Mucosa of descending colon (tissue), 3 donors: ENCODE data around the gene MAG. TPM values are rescaled to one million over a fixed set of nuclear protein-coding genes. Genes with fewer than 3 reads are reported as not detected.

Experiments used
- ATAC-seq: fragments of 200-7000 bp; cut with Tn5 transposase; one replicate; pipeline ENCODE4 v1.9.1; 2020; ENCODE audit warnings: mild to moderate bottlenecking, moderate library complexity
- DNase-seq, 3 donors: peaks; one replicate each; pipeline ENCODE4 v3.0.0-alpha.2; 2020
- H3K36me3 ChIP-seq: fragments of 200-600 bp; one replicate; pipeline ENCODE4 v1.8.0; 2021; ENCODE audit warnings: low read depth, mild to moderate bottlenecking
- H3K4me1 ChIP-seq: fragments of 200-600 bp; one replicate; pipeline ENCODE4 v1.8.0; 2021; ENCODE audit warnings: low read depth, mild to moderate bottlenecking
- H3K4me3 ChIP-seq: fragments of 200-600 bp; one replicate; pipeline ENCODE4 v1.8.0; 2021; ENCODE audit warnings: mild to moderate bottlenecking
- H3K9me3 ChIP-seq: fragments of 200-600 bp; one replicate; pipeline ENCODE4 v1.8.0; 2021; ENCODE audit warnings: mild to moderate bottlenecking
- intact Hi-C, 2 donors: fragments of 100-400 bp; cut with DNase I in 1 of 2; cut with micrococcal nuclease in 1 of 2; formaldehyde crosslinking; loops; one replicate each; pipeline versions ENCODE4 v1.11.0 to v1.11.1; 2022; cut with DNase I, micrococcal nuclease
- long read RNA-seq, 2 donors: library from polyadenylated mRNA; unstranded; transcript quantifications; one replicate each; pipeline ENCODE4 v2.0.0, GENCODE V29; 2019 to 2021
- total RNA-seq, 3 donors: library from RNA; stranded (reverse); fragmentation: NEBNext Ultra II Directional in 2 of 3; extraction: Animal tissue kit (Norgen Biotek cat#: 25700) in 2 of 3; gene quantifications; one replicate each; pipeline versions ENCODE4 v1.2.1 to v1.2.4, GENCODE V29; 2021 to 2023
- TF ChIP-seq, protein P1 (sequence below): fragments of 200-600 bp; IDR thresholded peaks from one replicate; pipeline ENCODE4 v1.8.0; 2022; ENCODE audit warnings: antibody characterized with exemption, mild to moderate bottlenecking
- donor health status: DM: no; HTN: no; CAD: no; lungs with moderate emphysema.
- donor health status: DM: no; HTN: no; CAD: no.
- donor health status: DM: no; HTN: yes; CAD: no.

Gene MAG
- total RNA-seq, result under 1 TPM in 1 of 3 donors, not detected in 2; 0.80 TPM
- long read RNA-seq, donor 1, result 0 reads
- long read RNA-seq, donor 2, result 0 reads

DNA sequence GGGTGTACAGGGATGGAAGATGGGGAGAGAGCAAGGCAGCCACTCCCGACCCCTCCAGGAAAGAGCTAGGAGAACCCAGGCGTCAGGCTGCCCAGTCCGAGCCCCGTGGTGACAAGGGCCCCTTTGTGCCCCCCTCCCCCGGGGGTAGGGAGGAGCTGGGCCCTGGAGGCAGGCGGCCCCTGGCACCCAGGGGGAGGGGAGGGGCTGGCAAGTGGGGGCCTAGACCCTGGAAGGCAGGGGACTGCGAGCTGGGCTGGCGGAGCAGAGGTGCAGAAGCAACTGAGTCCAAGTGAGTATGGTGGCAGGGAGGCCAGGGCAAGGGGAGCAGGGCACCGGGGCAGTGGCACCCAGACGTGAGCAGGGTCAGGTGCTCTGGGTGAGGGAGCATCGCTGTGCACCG is at the start of gene MAG:
Gene MAG, plus strand, starts transcription at position 246 of the 400 bp plus-strand sequence. CDS start 3,248 bp downstream, outside the sequence.
- Histone ChIP-seq H3K4me1 (no peaks in the 10 kb centered on the region), H3K36me3 (no peaks in the 10 kb centered on the region), H3K4me3 (no peak within 1 kb of the TSS), H3K9me3 (no peaks in the 10 kb centered on the region)
- intact Hi-C loops, result no loop called here
- TF ChIP-seq, protein P1, sequence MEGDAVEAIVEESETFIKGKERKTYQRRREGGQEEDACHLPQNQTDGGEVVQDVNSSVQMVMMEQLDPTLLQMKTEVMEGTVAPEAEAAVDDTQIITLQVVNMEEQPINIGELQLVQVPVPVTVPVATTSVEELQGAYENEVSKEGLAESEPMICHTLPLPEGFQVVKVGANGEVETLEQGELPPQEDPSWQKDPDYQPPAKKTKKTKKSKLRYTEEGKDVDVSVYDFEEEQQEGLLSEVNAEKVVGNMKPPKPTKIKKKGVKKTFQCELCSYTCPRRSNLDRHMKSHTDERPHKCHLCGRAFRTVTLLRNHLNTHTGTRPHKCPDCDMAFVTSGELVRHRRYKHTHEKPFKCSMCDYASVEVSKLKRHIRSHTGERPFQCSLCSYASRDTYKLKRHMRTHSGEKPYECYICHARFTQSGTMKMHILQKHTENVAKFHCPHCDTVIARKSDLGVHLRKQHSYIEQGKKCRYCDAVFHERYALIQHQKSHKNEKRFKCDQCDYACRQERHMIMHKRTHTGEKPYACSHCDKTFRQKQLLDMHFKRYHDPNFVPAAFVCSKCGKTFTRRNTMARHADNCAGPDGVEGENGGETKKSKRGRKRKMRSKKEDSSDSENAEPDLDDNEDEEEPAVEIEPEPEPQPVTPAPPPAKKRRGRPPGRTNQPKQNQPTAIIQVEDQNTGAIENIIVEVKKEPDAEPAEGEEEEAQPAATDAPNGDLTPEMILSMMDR, result no peak
- DNase-seq (no peak), ATAC-seq (no peak)

DNA sequence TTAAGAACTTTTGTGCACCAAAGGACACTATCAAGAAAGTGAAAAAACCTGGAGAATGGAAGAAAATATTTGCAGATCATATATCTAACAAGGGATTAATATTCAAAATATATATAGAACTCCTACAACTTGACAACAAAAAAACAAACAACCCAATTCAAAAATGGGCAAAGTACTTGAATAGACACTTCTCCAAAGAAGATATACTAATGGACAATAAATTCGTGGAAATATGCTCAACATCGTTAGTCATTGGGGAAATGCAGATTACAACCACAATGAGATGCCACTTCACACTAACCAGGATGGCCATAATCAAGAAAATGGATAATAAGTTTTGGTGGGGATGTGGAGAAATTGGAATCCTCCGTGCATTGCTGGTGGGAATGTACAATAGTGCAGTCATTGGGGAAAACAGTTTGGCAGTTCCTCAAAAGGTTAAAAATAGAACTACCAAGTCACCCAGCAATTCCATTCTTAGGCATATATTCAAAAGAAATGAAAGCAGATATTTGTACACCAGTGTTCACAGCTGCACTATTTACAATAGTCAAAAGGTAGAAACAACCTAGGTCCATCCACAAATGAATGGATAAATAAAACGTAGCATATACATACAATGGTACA is 45.4 kb upstream of the MAG start:
- Histone ChIP-seq H3K36me3 (no peaks in the 10 kb centered on the region), H3K9me3 (no peaks in the 10 kb centered on the region), H3K4me1 (peaks cover 20% of the 10 kb centered on the region), H3K4me3 (no peak overlapping the region)
- DNase-seq, result no peak
- no peak for ATAC-seq
- intact Hi-C loops, result loop anchor here in 1 of 2 donors (5.0 kb wide), 1 partner anchor 401 kb away; the partner anchor contains the start of gene COX6B1
- TF ChIP-seq, protein P1, result no peak

GRCh38 chr19:35247526-35248309 is 44.2 kb upstream of the MAG start:
- H3K4me3 ChIP-seq, result peak overlapping the region; percentile 77
- peak; percentile 80 for ATAC-seq
- TF ChIP-seq, protein P1, result peak; percentile 56
- peak; percentile 92 to 94 (median 93) for DNase-seq
- no peaks in the 10 kb centered on the region for H3K9me3 ChIP-seq
- intact Hi-C loops, result loop anchor here in 1 of 2 donors (5.0 kb wide), 1 partner anchor 400 kb away; the partner anchor contains the start of gene COX6B1
- peaks cover 20% of the 10 kb centered on the region for H3K4me1 ChIP-seq
- no peaks in the 10 kb centered on the region for H3K36me3 ChIP-seq

DNA sequence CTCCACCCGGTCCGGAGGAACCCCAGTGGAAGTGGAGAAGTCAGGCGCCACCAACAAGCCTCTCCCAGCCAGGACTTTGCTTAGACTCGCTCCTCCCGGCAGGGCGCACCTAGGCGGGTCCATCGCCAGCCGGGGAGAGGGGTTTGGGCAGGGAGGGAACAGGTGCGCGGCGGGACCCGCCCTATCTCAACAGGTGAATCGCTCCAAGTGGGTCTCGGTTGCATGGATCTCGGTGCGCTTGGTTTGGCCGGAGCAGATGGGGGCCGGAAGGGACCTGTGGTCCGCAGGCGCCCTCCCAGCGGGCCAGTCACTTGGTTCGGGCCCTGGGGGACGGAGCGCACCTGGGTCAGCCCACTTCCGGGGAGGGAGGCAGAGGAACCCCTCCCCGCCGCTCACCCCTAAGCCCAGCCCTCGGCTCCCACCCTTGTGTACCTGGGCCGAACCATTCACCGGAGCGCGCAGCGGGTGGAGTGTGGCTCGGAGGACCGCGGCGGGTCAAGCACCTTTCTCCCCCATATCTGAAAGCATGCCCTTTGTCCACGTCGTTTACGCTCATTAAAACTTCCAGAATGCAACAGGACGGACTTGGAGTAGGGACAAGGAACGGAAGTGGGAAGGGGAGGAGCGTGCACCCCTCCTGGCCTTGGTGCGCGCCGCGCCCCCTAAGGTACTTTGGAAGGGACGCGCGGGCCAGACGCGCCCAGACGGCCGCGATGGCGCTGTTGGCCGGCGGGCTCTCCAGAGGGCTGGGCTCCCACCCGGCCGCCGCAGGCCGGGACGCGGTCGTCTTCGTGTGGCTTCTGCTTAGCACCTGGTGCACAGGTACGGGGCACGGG is 43.4 kb upstream of the MAG start, which contains the start of gene LSR:
Gene LSR, plus strand, starts transcription at position 693 of the 836 bp plus-strand sequence. Its CDS starts 21 bp downstream, at position 714.
- intact Hi-C loops, result loop anchor here in 1 of 2 donors (5.0 kb wide), 1 partner anchor 399 kb away; the partner anchor contains the start of gene COX6B1
- TF ChIP-seq, protein P1, result no peak
- peak within 1 kb of the TSS; percentile 77 for H3K4me3 ChIP-seq
- no peaks in the 10 kb centered on the region for H3K9me3 ChIP-seq
- H3K4me1 ChIP-seq, result peaks cover 20% of the 10 kb centered on the region
- peak; percentile 91 for ATAC-seq
- DNase-seq, result peak; percentile 93 to 95 (median 93)
- H3K36me3 ChIP-seq, result no peaks in the 10 kb centered on the region
